Erythroblast (primary cell): ENCODE results near the gene MYO18A.

Experiments
- GATA1 ChIP-seq: IDR thresholded peaks from 2 replicates; pipeline ENCODE4 v1.6.1; 2011; ENCODE audit warnings: low read depth, mild to moderate bottlenecking, control low read depth, low read length, moderate library complexity
- POLR2A ChIP-seq: IDR thresholded peaks from 2 replicates; pipeline ENCODE4 v1.6.1; 2011; ENCODE audit warnings: mild to moderate bottlenecking, low read length

- TF ChIP-seq POLR2A (no peak), GATA1 (no peak)
These were observed 78.2 kb downstream of the MYO18A start for GRCh38 chr17:29102046-29102445.
